H1 (cell line): Measurements from ENCODE around the gene CNOT1. TPM values are rescaled to one million over a fixed set of nuclear protein-coding genes. Genes with fewer than 3 reads are reported as not detected.

Experiments used
- EP300 ChIP-seq, 2 experiments: IDR thresholded peaks; 1 replicate in 1 of 2; 2 replicates in 1 of 2; pipeline ENCODE4 v1.6.1; 2011 to 2012; ENCODE audit warnings: low read depth in 2 of 2, low read length in 2 of 2, mild to moderate bottlenecking in 2 of 2, borderline replicate concordance in 1 of 2, inconsistent platforms in 1 of 2, moderate library complexity in 1 of 2
- RFX5 ChIP-seq: IDR thresholded peaks from 2 replicates; pipeline ENCODE4 v1.6.1; 2011; ENCODE audit warnings: low read depth, low read length, improper control_type of control experiment, borderline replicate concordance
- polyA plus RNA-seq, 7 experiments: library from polyadenylated mRNA; depleted of rRNA in 3 of 7; stranded (reverse) in 5 of 7; unstranded in 2 of 7; fragments of >200 nt in 5 of 7; fragments of 200-250 nt in 2 of 7; gene quantifications; 1 replicate in 5 of 7; 2 replicates in 1 of 7; 4 replicates in 1 of 7; pipeline versions ENCODE4 v1.2.1 to v1.2.3, GENCODE V29; 2011 to 2013; ENCODE audit warnings: missing spikeins in 2 of 7, mixed read lengths in 2 of 7
- total RNA-seq: library from RNA; stranded (reverse); fragmentation: NEBNext Ultra II Directional; extraction: Animal tissue kit (Norgen Biotek cat#: 25700); gene quantifications from 2 replicates; pipeline ENCODE4 v1.2.1, GENCODE V29; 2021

Gene CNOT1
- total and polyA plus RNA-seq, 2 of the 8 experiments (the other 6 are each of a cell fraction or from before 2014, with no cell fraction given): 306 to 319 TPM

DNA sequence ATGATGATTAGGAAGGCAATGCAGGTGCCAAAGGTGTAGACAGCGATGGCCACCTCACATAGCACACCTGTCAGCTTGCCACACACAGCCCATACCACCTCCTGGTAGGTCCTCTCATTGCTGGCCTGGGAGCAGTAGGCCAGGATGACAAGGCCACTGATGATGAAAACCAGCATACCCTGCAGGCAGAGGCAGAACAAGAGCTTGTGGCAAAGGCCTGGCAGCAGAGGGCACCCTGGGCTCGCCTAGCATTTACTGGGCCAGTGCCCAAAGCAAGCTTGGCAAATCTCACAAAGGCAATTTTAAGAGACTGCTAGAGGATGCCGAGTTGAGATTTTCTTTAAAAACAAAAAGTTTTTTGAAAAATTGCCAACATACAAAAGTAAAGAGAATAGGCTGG lies 49.1 kb upstream of the CNOT1 start (continued):
- TF ChIP-seq RFX5 (no peak), EP300 (IDR thresholded peaks at IDR 0.05; ENCODE audit: borderline replicate concordance in 1 of 2, low read depth in 2 of 2, low read length in 2 of 2) (no peak)
